Lung microvascular endothelial cell (primary cell): ENCODE results near the gene NAV3. TPM values are rescaled to one million over a fixed set of nuclear protein-coding genes. Genes with fewer than 3 reads are reported as not detected.
A peak's percentile ranks its signal among the peaks of the same experiment; 100 is the strongest.

Source experiments
- DNase-seq, 2 donors: peaks; one replicate each; pipeline versions ENCODE4 v3.0.0 to v3.0.0-alpha.2; 2010; ENCODE audit warnings: low read depth in 2 of 2
- total RNA-seq: library from RNA; depleted of rRNA; stranded (reverse); fragments of >200 nt; gene quantifications from 2 replicates; pipeline ENCODE4 v1.2.1, GENCODE V29; 2014

The NAV3 gene
- total RNA-seq, 1 donor from 2014 or later: 1.2 TPM

GRCh38 chr12:77923882-77924281 is 93.2 kb downstream of the NAV3 start:
- no peak for DNase-seq

- DNase-seq: no peak
Measured at GRCh38 chr12:77924703-77925102, 94.0 kb downstream of the NAV3 start.

- DNase-seq: peak; percentile 94 to 97
Measured at GRCh38 chr12:77925536-77926108, 94.9 kb downstream of the NAV3 start.

- DNase-seq: no peak
Measured at GRCh38 chr12:77928078-77928477, 97.4 kb downstream of the NAV3 start.

GRCh38 chr12:77932216-77932615 is 101.5 kb downstream of the NAV3 start:
- DNase-seq: no peak

GRCh38 chr12:77938301-77938700 is 107.6 kb downstream of the NAV3 start:
- no peak for DNase-seq

GRCh38 chr12:77940011-77940423 is 109.3 kb downstream of the NAV3 start:
- peak; percentile 56 to 94 for DNase-seq

GRCh38 chr12:77940567-77940966 is 109.9 kb downstream of the NAV3 start:
- DNase-seq: peak; percentile 28 to 63

GRCh38 chr12:77941401-77941800 is 110.7 kb downstream of the NAV3 start:
- DNase-seq: peak in 1 of 2 donors; percentile 32

- DNase-seq: peak; percentile 82 to 88
Measured at GRCh38 chr12:77943466-77943865, 112.8 kb downstream of the NAV3 start.

- DNase-seq: no peak
Measured at GRCh38 chr12:77946541-77947061, 115.9 kb downstream of the NAV3 start.

- DNase-seq: peak; percentile 44 to 60
Measured at GRCh38 chr12:77947330-77947729, 116.6 kb downstream of the NAV3 start.

GRCh38 chr12:77947746-77948145 is 117.1 kb downstream of the NAV3 start:
- DNase-seq: no peak

GRCh38 chr12:77949943-77950342 is 119.2 kb downstream of the NAV3 start:
- no peak for DNase-seq

- no peak for DNase-seq
Measured at GRCh38 chr12:77953528-77954205, 123.0 kb downstream of the NAV3 start.

- peak in 1 of 2 donors; percentile 40 for DNase-seq
Measured at GRCh38 chr12:77954206-77954555, 123.5 kb downstream of the NAV3 start.

GRCh38 chr12:77957062-77957461 is 126.4 kb downstream of the NAV3 start:
- no peak for DNase-seq

- no peak for DNase-seq
Measured at GRCh38 chr12:77963576-77964178, 133.0 kb downstream of the NAV3 start.

GRCh38 chr12:77965790-77966189 is 135.1 kb downstream of the NAV3 start:
- no peak for DNase-seq

- DNase-seq: no peak
Measured at GRCh38 chr12:77968021-77968420, 137.3 kb downstream of the NAV3 start.

GRCh38 chr12:77968571-77968970 is 137.9 kb downstream of the NAV3 start:
- DNase-seq: no peak

- no peak for DNase-seq
Measured at GRCh38 chr12:77973579-77973978, 142.9 kb downstream of the NAV3 start.

GRCh38 chr12:77974645-77975044 is 144.0 kb downstream of the NAV3 start:
- no peak for DNase-seq
